Right ventricle myocardium superior (tissue), 1 donor: ENCODE results near the gene ADARB1. TPM values are rescaled to one million over a fixed set of nuclear protein-coding genes. Genes with fewer than 3 reads are reported as not detected.

Source experiments
- ATAC-seq: fragments of 200-7000 bp; cut with Tn5 transposase; one replicate; pipeline ENCODE4 v1.9.1; 2020; ENCODE audit warnings: mild to moderate bottlenecking; ENCODE audit not compliant: poor library complexity
- DNase-seq: peaks from one replicate; pipeline ENCODE4 v3.0.0-alpha.2; 2020
- intact Hi-C: fragments of 100-400 bp; cut with DNase I; formaldehyde crosslinking; loops from one replicate; pipeline ENCODE4 v1.11.2; 2022
- total RNA-seq: library from RNA; stranded (reverse); fragmentation: NEBNext Ultra II Directional; extraction: Animal tissue kit (Norgen Biotek cat#: 25700); gene quantifications from one replicate; pipeline ENCODE4 v1.2.1, GENCODE V29; 2021
- donor health status: DM: no; HTN: yes; CAD: no; lungs with severe emphysema.

Gene ADARB1
- total RNA-seq, 1 donor from 2014 or later: 11.6 TPM

DNA sequence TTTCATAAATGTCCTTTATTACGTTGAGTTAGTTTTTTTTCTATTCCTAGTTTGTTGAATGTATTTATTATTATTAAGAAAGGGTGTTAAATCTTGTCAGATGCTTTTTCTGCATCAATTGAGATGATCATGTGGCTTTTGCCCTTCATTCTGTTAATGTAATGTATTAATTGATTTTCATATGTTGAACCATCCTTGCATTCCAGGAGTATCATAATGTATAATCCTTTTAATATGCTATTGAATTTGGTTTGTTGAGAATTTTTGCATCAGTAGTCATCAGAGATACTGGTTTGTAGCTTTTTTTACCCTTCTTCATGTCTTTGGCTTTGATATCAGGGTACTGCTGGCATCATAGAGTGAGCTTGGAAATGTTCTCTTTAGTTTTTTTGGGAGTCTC is 113.3 kb downstream of the ADARB1 start:
- intact Hi-C loops: no loop called here
- no peak for DNase-seq
- no peak for ATAC-seq

- DNase-seq (no peak), ATAC-seq (no peak)
- intact Hi-C loops: no loop called here
Measured at GRCh38 chr21:45190013-45190412, 115.6 kb downstream of the ADARB1 start.

DNA sequence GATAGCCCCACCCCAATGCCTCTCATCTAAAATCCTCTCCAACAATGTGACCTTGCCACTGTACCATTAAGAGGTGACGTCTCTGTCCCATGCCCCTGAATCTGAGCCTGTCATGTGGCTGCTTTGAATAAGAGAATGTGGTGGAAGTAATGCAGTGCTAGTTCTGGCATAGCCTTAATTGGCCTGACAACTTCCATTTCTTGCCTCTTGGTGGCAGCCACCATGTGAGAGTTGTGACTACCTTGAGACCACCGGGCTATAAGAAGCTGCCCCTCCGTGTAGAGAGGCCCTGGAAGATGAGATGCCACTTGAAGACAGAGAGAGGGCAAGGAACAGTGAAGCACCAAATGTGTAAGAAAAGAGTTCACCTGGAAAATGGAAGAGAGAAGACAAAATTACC is 118.0 kb downstream of the ADARB1 start:
- intact Hi-C loops: no loop called here
- no peak for ATAC-seq
- no peak for DNase-seq

GRCh38 chr21:45196620-45197019 is 122.2 kb downstream of the ADARB1 start:
- ATAC-seq: no peak
- intact Hi-C loops: no loop called here
- no peak for DNase-seq

DNA sequence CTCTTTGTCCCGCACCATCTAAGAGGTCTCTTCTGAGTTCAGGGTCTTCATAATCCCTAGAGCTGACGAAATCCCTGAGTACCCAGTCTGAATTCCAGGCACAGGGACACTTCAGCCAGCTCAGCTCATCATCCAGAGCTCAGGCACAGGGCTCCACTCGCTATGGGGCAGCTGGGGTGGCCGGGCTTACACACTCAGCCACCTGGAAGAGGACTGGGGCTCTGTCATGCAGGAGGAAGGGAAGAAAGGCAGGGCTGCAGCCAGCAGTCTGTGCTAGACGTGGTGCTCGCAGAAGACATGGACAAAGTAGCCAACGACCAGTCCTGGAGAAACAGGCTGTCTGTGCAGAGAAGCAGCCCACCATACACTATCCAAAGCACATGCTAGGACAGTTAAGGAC is 124.8 kb downstream of the ADARB1 start:
- intact Hi-C loops: no loop called here
- no peak for ATAC-seq
- DNase-seq: no peak

- ATAC-seq: no peak
- DNase-seq: no peak
- intact Hi-C loops: no loop called here
Measured at GRCh38 chr21:45200031-45200430, 125.7 kb downstream of the ADARB1 start.

GRCh38 chr21:45200581-45201296 is 126.4 kb downstream of the ADARB1 start:
- ATAC-seq (no peak), DNase-seq (no peak)
- intact Hi-C loops: no loop called here

GRCh38 chr21:45202344-45202743 is 128.0 kb downstream of the ADARB1 start:
- intact Hi-C loops: no loop called here
- ATAC-seq (no peak), DNase-seq (no peak)

DNA sequence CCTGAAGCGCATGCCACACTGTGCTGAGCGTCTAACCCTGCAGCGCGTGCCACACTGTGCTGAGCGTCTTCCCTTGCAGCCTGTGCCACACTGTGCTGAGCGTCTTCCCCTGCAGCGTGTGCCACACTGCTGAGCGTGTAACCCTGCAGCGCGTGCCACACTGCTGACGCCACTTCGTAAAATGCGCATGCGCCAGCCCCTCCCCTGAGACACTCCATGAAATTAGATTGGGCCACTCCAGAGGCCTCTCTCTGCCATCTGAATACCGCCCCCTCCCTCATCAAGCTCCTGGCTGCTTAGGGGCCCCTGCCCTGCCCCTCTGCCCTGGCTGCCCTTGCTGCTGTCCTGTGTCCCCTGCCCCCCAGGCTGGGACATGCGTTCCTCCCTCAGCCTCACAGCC is 128.5 kb downstream of the ADARB1 start:
- no peak for DNase-seq
- no peak for ATAC-seq
- intact Hi-C loops: no loop called here

DNA sequence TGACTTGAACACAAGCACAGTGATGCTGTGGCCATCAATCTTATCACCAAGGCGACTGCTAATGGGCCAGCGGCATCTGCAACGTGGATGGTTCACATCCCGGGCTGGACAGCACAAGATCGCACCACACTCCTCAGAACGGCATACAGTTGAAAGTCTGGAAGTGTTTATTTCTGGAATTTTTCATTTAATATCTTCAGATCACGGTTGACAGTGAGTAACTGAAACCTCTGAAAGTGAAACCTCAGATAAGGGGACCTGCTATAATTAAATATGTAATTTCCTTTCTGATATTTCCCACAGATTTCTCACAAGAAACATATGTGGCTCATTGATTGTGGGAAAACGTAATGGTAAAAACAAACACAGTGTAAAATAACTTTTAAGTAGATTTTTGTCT is 129.6 kb downstream of the ADARB1 start:
- DNase-seq (no peak), ATAC-seq (no peak)
- intact Hi-C loops: no loop called here

GRCh38 chr21:45204395-45204794 is 130.0 kb downstream of the ADARB1 start:
- DNase-seq: no peak
- intact Hi-C loops: no loop called here
- ATAC-seq: no peak

- intact Hi-C loops: no loop called here
- ATAC-seq (no peak), DNase-seq (no peak)
Measured at GRCh38 chr21:45207839-45208626, 133.7 kb downstream of the ADARB1 start.

GRCh38 chr21:45208627-45208951 is 134.2 kb downstream of the ADARB1 start:
- DNase-seq: no peak
- intact Hi-C loops: no loop called here
- ATAC-seq: no peak

DNA sequence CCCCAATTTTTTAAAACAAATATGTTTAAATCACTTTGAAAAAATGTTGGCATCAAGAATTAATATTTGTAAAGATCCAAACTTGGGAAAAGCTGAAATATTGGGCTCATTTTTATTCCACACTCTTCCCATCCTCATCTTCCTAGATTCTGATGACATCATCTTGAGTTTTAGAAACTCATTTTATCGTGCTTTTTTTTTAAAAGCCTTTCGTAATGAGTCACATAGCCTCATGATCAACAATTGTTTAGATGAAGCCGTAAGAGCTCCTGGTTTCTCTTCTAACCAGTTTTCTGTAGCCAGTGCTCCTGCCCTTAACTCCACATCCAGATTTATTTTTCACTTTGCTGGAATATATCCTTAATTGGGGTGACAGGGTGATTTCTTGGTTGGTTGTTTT is 134.7 kb downstream of the ADARB1 start:
- intact Hi-C loops: no loop called here
- no peak for DNase-seq
- ATAC-seq: no peak

- ATAC-seq (peak; percentile 31), DNase-seq (no peak)
- intact Hi-C loops: no loop called here
Measured at GRCh38 chr21:45209685-45210284, 135.4 kb downstream of the ADARB1 start.

DNA sequence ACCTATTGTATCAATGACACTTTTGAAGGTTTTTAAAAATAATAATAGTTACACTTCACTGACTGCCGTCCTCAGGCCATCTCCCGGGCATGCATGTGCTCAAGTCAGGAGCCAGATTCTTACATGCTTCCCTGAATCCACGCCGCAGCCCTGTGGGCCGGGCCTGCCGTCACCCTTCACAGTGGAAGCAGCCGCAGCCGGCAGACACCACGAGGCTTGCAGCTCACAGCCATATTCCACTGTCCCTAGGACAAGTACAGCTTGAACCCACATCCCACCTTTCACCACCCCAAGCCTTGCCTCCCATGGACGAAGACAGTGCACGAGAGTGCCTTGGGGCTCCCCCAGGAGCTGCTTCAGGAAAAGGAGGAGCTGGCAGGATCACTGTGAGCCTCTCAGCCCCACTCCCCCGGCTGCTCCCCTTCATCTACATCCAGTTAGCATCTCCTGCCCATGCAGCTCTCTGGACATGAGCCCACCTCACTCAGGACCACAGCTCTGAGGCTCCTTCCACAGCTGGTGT is 136.1 kb downstream of the ADARB1 start:
- ATAC-seq (no peak), DNase-seq (no peak)
- intact Hi-C loops: no loop called here

DNA sequence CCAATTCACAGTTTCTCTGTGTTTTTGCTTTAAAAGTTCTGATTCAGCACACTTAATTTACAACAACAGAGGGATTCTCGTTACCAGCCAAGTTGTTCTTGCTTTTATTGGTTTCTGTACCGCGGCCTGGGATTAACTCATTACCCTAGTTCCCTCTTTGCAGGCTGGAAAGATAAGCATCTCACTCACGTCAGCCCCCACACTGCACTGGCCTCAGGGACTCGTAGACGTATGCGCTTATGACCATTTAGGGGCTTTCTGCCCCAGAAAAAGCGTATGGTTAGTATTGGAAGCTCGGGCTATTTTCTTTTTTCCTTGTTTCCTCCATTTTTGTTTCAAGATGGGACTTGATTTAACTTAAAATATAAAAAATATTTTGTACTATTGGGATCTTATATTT is 137.3 kb downstream of the ADARB1 start:
- DNase-seq (no peak), ATAC-seq (no peak)
- intact Hi-C loops: no loop called here

DNA sequence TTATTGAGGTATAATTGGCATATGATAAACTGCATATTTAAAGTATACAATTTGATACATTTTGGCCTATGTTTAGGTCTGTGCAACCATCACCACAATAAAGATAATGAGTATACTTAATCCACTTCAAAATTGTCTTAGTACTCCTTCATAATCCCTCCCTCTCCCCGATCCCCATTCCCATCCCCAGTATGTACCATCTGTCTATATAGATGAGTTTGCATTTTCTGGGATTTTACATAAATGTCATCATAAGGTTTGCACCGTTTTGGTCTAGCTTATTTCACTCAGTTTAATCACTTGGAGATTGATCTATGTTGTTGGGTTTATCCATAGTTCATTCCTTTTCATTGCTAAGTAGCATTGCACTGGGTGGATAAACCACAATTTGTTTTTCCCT is 139.0 kb downstream of the ADARB1 start:
- DNase-seq (no peak), ATAC-seq (no peak)
- intact Hi-C loops: no loop called here

DNA sequence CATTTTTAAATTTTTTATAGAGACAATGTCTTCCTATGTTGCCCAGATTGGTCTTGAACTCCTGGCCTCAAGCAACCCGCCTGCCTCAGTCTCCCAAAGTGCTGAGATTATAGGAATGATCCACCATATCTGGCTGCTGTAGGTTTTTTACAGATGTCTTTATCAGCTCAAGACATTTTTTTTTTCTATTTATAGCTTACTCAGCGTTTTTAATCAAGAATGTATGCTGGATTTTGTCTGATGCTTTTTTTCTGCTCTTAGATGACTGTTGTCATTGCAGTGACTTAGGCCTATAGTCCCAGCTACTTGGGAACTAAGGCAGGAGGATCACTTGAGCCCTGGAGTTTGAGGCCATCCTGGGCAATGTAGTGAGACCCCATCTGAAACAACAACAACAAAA is 140.8 kb downstream of the ADARB1 start:
- ATAC-seq (no peak), DNase-seq (no peak)
- intact Hi-C loops: no loop called here

DNA sequence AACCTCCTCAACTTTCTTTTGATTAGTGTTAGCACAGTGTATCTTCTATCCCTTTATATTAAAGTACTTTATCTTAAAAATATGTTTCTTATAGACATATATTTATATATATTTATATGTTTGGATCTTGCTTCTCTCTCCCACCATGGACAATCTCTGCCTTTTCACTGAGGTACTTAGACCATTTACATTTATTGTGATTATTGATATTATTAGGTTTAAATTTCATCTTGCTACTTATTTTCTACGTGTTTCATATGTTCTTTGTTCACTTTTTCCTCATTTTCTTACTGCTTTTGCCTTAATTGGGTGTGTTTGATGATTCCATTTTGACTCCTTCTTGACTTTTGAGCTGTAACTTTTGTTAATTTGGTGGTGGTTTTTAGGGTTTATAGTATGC is 142.6 kb downstream of the ADARB1 start:
- DNase-seq: no peak
- intact Hi-C loops: no loop called here
- no peak for ATAC-seq
